Spleen (tissue), 7 donors: ENCODE measurements around the gene TJP1.

ENCODE experiments used
- CTCF ChIP-seq, 11 experiments: fragments of 200-600 bp in 7 of 11; fragments of 450-650 bp in 4 of 11; sonication (generic) in 4 of 11; IDR thresholded peaks in 8 of 11; conservative IDR thresholded peaks in 3 of 11; 1 replicate in 7 of 11; 2 replicates in 4 of 11; pipeline versions ENCODE4 v1.4.0 to v1.8.0; 2016 to 2021; ENCODE audit warnings: antibody characterized with exemption in 11 of 11, inconsistent platforms in 4 of 11, mild to moderate bottlenecking in 1 of 11
- POLR2A ChIP-seq, 3 donors: fragments of 450-650 bp; IDR thresholded peaks; one replicate each; pipeline ENCODE4 v1.5.1; 2017; ENCODE audit warnings: antibody characterized with exemption in 3 of 3, mild to moderate bottlenecking in 1 of 3
- POLR2AphosphoS5 ChIP-seq, 3 donors: sonication (generic); formaldehyde crosslinking; IDR thresholded peaks; one replicate each; pipeline ENCODE4 v1.5.1; 2017; ENCODE audit warnings: antibody characterized with exemption in 3 of 3
- donor health status: DM: no; HTN: no; CAD: no; lungs with moderate emphysema.
- donor health status: DM: no; HTN: no; CAD: no.
- donor health status: DM: no; HTN: no; CAD: no.

- TF ChIP-seq CTCF (IDR thresholded peaks at IDR 0.05 in 8 of 11, conservative IDR thresholded peaks at IDR 0.05 in 3 of 11) (no peak), POLR2A (IDR thresholded peaks at IDR 0.05) (no peak), POLR2AphosphoS5 (IDR thresholded peaks at IDR 0.05) (no peak)
Measured at GRCh38 chr15:29778382-29778781, 43.9 kb downstream of the TJP1 start.
